Left ventricle myocardium superior (tissue), 1 donor: Measurements from ENCODE around the gene AOPEP. TPM values are rescaled to one million over a fixed set of nuclear protein-coding genes. Genes with fewer than 3 reads are reported as not detected.
A peak's percentile ranks its signal among the peaks of the same experiment; 100 is the strongest.

Experiments
- ATAC-seq: fragments of 200-7000 bp; cut with Tn5 transposase; one replicate; pipeline ENCODE4 v1.9.1; 2020; ENCODE audit warnings: mild to moderate bottlenecking, moderate library complexity
- DNase-seq: peaks from one replicate; pipeline ENCODE4 v3.0.0-alpha.2; 2020
- intact Hi-C: fragments of 100-400 bp; cut with micrococcal nuclease; formaldehyde crosslinking; loops from one replicate; pipeline ENCODE4 v1.11.0; 2022
- total RNA-seq: library from RNA; stranded (reverse); fragmentation: NEBNext Ultra II Directional; extraction: Animal tissue kit (Norgen Biotek cat#: 25700); gene quantifications from one replicate; pipeline ENCODE4 v1.2.1, GENCODE V29; 2021
- donor health status: DM: no; HTN: yes; CAD: no; lungs with severe emphysema.

Gene AOPEP
- total RNA-seq, 1 donor from 2014 or later = 161 TPM

DNA sequence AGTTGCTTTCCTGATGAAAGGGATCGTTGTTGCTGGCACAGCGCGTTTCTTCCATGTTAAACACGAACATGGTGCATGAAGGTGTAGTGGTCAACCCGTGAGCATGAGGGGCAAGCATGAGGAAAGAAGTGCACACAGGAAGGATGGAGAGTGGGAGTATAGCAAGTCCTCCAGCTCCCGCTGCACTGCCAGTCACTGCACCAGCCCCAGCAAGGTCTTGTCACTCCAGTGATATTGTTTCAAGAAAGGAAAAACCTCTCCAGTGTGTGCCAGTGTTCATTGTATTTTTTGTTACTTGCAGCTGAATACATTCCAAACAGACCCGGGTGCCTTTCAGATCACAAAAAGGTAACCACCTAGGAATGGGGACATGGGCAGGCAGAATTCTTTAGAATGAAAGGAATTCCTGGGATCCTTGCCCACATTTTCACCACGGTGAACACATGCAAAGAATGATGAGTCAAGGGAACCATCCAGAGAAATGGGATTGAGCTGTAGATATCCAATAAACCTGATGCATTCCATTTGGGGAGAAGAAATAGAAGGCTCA is 186.3 kb downstream of the AOPEP start:
- intact Hi-C loops = no loop called here
- DNase-seq (no peak), ATAC-seq (no peak)

GRCh38 chr9:94913550-94913949 is 187.1 kb downstream of the AOPEP start:
- no peak for DNase-seq
- no peak for ATAC-seq
- intact Hi-C loops = no loop called here

- ATAC-seq (no peak), DNase-seq (no peak)
- intact Hi-C loops = no loop called here
Measured at GRCh38 chr9:94915476-94916450, 189.3 kb downstream of the AOPEP start.

- intact Hi-C loops = no loop called here
- DNase-seq (no peak), ATAC-seq (no peak)
Measured at GRCh38 chr9:94916956-94917355, 190.5 kb downstream of the AOPEP start.

- DNase-seq (no peak), ATAC-seq (no peak)
- intact Hi-C loops = no loop called here
Measured at GRCh38 chr9:94918038-94918753, 191.7 kb downstream of the AOPEP start.

GRCh38 chr9:94919376-94920098 is 193.0 kb downstream of the AOPEP start:
- ATAC-seq (peak; percentile 32), DNase-seq (peak; percentile 54)
- intact Hi-C loops = no loop called here

DNA sequence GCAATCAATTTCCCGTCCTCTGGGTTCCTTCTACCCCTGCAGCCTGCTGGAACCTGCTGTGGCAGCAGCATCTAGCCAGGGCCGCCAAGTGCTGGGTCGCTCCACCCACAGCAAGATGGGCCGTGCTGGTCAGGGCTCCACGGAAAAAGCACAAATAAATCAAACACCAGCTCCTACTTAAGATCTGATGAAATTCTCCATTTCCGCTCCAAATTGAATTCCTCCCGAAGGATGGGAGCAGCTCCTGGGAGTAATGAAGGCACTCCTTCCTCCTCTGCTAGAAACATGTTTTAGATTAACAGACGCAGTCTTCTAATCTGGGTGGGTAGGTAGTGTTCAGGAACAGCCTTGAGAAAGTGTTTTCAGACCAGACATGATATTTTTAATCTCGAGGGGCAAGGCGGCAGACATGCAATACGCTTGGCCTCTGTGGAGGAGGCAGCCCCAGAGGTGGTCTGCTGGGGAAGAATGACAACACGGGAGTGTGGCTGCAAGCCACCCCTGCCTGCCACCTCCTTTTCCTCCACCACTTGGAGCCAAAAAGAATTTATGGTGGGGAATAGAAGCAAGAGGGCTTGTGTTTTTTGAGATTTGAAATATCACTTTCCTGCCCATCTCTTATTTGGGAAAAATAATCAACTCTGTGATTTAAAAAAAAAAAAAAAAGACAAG is 194.1 kb downstream of the AOPEP start:
- intact Hi-C loops = no loop called here
- peak; percentile 75 for ATAC-seq

DNA sequence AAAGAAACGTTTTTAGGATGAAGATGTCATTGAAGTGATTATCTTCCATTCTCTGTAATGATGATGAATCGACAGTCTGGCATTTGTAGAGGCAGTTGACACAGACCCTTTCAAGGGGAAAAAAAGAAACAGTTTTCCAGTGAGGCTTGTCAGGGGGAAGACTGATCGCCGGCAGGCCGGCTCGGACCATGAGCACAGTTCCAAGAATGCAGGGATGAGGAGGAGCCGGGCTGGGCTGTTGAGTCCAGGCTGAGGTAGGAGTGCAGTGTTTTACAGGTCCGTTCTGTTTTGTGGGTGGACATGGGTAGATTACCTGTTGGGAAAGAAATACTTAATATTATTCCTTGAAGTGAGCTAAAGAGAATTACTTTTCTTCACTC is 194.6 kb downstream of the AOPEP start:
- peak; percentile 32 for ATAC-seq
- intact Hi-C loops = no loop called here
- DNase-seq = no peak

More for the DNA sequence above, 194.1 kb downstream of the AOPEP start:
- DNase-seq = peak; percentile 69

GRCh38 chr9:94921656-94922055 is 195.2 kb downstream of the AOPEP start:
- intact Hi-C loops = no loop called here
- ATAC-seq = no peak
- DNase-seq = no peak

- peak; percentile 25 for ATAC-seq
- DNase-seq = no peak
- intact Hi-C loops = no loop called here
Measured at GRCh38 chr9:94922098-94922607, 195.7 kb downstream of the AOPEP start.

GRCh38 chr9:94922691-94923107 is 196.2 kb downstream of the AOPEP start:
- intact Hi-C loops = no loop called here
- ATAC-seq (peak; percentile 39), DNase-seq (no peak)

- no peak for DNase-seq
- ATAC-seq = no peak
- intact Hi-C loops = no loop called here
Measured at GRCh38 chr9:94923326-94924089, 197.0 kb downstream of the AOPEP start.

DNA sequence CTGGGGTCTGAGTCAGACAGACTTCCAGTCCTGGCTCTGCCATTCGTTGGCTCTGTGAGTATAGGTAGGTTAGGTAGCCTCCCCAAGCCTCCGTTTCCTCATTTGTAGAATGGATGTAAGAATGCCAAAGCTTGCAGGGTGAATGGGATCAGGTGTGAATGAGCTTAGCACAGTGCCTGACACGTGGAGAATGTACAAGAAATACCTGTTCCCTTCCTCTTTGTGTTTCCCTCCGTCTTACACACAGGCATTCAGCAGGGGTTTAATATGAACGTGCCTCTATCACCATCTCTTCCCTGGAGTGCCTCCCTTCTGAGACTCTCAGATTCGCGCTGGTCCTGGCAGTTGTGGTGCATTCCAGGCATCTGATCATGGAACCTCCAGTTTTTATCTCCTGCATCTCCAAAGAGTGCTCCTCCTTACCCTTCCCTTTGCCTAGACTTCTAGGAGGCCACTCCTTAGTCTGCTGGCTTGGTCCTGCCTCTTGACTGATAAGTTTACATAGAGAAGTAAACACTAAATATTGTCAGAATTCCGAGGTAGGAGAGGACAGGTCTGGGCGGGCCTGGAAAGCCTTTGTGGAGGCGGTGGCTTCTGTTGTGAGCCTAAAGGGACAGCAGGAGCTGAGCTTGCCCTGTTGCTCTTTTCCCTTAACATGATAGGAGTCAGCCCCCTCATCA is 199.4 kb downstream of the AOPEP start:
- no peak for ATAC-seq
- intact Hi-C loops = no loop called here
- DNase-seq = no peak

DNA sequence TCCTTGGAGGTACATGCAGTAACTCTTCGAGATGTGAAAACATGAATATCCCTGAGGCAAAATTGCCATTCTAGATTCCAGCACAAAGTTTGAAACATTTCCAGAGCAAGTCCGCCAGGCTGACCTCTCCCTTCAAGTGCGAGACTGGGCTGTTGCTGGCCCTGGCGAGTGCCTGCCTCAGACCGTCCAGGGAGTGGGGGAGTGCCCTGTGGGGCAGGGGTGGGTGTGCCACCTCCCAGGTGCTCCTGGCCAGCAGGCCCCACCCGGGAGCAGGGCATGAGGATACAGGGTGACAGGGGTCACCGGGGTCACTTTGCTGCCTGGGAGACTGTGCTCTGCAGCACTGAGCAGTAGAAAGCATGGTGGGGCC is 199.9 kb downstream of the AOPEP start:
- ATAC-seq = no peak
- no peak for DNase-seq
- intact Hi-C loops = no loop called here

- intact Hi-C loops = no loop called here
- no peak for ATAC-seq
Measured at GRCh38 chr9:94927048-94927761, 200.7 kb downstream of the AOPEP start.

GRCh38 chr9:94927762-94928670 is 201.5 kb downstream of the AOPEP start:
- DNase-seq (no peak), ATAC-seq (no peak)
- intact Hi-C loops = no loop called here

More at GRCh38 chr9:94927048-94927761, 200.7 kb downstream of the AOPEP start:
- no peak for DNase-seq
